COLO668 (cell line): ENCODE data around the gene BLOC1S2.
"Not testable (repeated sequence)": the region's sequence is repeated elsewhere in the genome, so short reads cannot be mapped to it uniquely, and the experiment has no call there.

Experiments used
- DNase-seq: peaks from one replicate; lab custom pipeline; 2025; ENCODE audit not compliant: unreplicated experiment; lab: John Stamatoyannopoulos, UW

The BLOC1S2 gene

DNA sequence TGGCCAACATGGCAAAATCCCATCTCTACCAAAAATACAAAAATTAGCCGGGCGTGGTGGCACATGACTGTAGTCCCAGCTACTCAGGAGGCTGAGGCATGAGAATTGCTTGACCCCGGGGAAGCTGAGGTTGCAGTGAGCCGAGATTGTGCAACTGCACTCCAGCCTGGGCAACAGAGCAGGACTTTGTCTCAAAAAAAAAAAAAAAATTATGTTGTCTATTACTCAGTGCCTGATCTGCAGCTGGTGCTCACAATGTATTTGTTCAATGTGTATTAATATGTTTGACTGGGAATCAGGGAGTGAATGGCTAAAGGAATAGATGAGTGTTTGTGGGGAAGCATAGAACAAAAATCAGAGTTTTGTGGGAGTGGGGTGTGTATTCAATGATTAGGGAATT is 5.8 kb upstream of the BLOC1S2 start:
- DNase-seq = not testable (repeated sequence)

DNA sequence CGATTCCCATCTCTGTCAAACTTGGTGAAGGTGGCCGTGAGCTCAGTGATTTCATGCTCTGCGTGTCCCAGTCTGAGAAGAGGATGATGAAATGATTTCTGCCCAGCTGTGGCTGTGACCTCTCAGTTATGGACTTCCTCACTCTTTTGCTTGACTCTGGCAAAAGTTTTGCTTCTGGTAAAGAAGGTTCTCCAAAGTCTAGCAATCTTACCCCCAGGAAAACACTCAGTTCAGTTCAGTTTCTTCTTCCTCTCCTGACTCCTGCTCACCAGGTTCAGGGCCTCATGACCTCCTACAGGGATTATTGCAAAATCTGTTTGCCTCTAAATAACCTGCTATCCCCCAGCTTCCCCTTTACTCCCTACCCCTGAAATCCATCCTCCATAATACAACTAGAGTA is 4.9 kb upstream of the BLOC1S2 start:
- DNase-seq = no peak

DNA sequence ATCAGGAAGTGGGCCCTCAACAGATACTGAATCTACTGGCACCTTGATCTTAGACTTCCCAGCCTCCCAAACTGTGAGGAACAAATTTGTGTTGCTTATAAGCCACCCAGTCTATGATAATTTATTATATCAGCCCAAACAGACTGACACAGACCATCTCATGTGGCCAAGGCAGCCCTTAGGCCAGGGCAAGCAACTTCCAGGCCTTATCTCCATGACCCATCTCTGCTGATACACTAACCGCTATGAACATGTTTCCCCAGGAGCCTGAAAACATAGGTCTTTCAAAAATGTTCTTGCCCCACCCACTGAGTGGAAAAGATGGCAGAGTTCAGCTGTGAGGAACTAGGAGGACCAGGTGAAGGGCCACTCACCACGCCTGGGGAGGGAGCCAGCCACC is 3.2 kb upstream of the BLOC1S2 start:
- DNase-seq = no peak

GRCh38 chr10:100288196-100288595 is 1.7 kb upstream of the BLOC1S2 start:
- DNase-seq = no peak

DNA sequence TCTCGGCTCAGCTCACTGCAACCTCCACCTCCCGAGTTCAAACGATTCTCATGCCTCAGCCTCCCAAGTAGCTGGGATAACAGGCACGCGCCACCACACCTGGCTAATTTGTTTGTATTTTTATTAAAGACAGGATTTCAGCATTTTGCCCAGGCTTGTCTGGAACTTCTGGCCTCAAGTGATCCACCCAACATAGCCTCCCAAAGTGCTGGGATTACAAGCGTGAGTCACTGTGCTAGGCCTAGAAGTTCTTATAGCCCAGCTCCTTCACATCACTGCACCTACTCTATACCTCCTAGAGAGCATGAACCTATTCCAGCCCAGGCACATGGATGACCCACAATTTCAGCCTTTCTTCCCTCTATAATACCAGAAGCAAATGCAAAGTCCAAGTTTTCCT is 1.3 kb upstream of the BLOC1S2 start:
- DNase-seq = no peak

GRCh38 chr10:100285326-100285725 is 1.2 kb downstream of the BLOC1S2 start:
- not testable (repeated sequence) for DNase-seq

GRCh38 chr10:100282907-100283306 is 3.6 kb downstream of the BLOC1S2 start:
- no peak for DNase-seq

DNA sequence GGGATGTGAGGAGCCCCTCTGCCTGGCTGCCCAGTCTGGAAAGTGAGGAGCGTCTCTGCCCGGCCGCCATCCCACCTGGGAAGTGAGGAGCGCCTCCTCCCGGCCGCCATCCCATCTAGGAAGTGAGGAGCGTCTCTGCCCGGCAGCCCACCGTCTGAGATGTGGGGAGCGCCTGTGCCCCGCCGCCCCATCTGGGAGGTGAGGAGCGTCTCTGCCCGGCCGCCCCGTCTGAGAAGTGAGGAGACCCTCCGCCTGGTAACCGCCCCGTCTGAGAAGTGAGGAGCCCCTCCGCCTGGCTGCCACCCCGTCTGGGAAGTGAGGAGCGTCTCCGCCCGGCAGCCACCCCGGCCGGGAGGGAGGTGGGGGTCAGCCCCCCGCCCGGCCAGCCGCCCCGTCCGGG is 9.5 kb downstream of the BLOC1S2 start:
- DNase-seq = not testable (repeated sequence)

DNA sequence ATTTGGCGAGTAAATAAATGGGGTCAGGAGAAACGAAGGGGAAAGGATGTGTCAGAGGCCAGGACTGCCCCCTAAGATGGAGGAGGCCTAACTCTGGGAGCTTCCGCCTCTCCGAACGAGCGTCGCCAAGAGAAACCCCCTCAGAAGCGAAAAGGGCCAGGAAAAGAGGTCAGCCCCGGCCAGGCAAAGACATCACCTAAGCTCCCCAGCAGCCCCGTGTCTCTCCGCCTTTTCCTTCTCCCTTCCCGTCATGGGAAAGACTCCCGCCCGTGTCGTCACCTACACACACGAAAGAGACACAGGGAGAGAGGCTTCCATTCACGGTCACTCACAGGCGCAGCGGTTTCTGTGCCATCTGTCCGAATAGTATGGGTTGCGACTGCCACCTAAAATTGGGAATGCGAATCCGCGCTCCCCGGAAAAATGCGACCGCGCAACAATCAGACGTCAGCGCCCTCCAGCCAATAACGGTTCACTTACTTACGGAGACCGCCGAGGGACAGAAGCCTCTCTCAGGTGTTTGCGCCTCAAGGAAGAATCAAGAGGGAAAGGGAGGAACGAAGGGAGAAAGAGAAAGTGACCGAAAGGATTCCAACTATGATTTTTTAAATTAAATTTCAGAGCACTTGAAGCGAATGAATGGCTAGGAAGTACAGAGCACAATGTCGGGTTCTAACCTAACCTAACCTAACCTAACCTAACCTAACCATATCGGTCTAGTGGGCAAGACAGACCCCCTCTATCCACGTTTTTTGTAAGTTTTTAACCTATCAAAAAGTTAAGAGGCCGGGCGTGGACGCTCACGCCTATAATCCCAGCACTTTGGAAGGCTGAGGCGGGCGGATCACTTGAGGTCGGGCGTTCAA is 19.0 kb downstream of the BLOC1S2 start, which contains the start of gene CWF19L1:
Gene CWF19L1, minus strand, starts transcription at position 400 of the 866 bp plus-strand sequence. Its CDS starts 45 bp downstream, at position 355.
- peak; percentile 78 for DNase-seq

DNA sequence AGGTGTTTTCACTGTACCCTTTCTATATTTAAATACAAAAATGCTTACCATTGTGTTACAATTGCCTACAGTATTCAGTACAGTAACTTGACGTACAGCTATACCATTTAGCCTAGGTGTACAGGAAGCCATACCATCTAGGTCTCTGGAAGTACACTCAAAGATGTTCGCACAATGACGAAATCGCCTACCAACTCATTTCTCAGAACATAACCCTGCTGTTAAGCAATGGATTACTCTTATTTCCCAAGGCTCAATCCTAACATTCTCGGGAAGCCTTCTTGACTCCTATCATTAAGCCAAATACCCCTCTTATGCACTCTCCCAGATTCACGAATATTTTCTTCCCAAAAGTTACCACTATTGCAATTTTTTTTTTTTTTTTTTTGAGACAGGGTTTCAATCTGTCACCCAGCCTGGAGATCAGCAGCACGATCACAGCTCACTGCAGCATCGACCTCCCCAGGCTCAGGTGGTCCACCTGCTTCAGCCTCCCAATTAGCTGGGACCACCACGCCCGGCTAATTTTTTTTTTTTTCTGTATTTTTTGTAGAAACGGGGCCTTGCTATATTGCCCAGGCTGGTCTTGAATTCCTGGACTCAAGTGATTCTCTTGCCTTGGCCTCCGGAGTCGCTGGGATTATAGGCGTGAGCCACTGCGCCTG is 20.5 kb downstream of the BLOC1S2 start:
- no peak for DNase-seq

- DNase-seq = no peak
Measured at GRCh38 chr10:100254191-100254590, 32.3 kb downstream of the BLOC1S2 start.

- no peak for DNase-seq
Measured at GRCh38 chr10:100253041-100253440, 33.4 kb downstream of the BLOC1S2 start.

- DNase-seq = no peak
Measured at GRCh38 chr10:100248820-100249219, 37.7 kb downstream of the BLOC1S2 start.

GRCh38 chr10:100245484-100246220 is 40.8 kb downstream of the BLOC1S2 start:
- DNase-seq = no peak

DNA sequence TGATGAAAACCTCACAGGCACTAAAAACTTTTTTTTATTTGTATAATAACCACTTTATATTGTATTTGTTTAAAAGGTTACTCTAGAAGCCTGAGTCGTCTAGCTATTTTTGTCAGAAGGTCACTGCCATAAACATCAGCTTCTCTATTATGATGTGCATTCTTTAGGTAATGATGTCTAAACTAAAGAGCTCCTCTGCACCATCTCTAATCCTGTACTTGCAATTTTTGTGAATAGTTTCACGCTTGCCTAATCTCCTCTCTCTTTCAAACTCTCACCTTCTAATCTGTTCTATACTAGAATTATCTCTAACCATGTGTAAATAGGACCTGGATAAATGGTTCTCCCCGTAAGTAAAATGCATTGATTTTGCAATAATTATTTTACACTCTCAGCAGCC is 46.6 kb downstream of the BLOC1S2 start:
- DNase-seq = no peak

GRCh38 chr10:100238429-100238828 is 48.1 kb downstream of the BLOC1S2 start:
- no peak for DNase-seq

- no peak for DNase-seq
Measured at GRCh38 chr10:100232101-100232500, 54.4 kb downstream of the BLOC1S2 start.

DNA sequence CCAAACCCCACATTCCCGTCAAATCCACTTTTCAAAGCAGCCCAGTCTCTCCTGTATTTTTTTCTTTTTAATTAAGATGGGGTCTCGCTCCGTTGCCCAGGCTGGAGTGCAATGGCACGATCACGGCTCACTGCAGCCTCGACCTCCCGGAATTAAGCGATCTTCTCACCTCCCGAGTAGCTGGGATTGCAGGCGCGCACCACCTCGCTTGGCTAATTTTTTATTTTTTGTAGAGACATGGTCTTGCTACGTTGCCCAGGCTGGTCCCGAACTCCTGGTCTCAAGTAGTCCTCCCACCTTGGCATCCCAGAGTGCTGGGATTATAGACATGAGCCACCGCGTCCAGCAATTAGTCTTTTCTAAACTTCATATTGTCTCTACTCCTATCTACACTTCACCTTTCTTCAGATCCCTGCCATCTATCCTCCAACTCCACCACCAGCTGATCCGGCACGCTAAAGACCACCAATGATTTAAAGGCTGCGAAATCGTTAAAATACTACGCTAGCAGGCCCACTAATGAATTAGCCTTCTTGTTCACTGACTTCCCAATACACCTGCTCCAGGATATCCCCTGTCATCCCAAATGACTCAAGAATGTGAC is 56.6 kb downstream of the BLOC1S2 start:
- DNase-seq = no peak

- DNase-seq = no peak
Measured at GRCh38 chr10:100223879-100224278, 62.6 kb downstream of the BLOC1S2 start.
